Sciatic nerve (tissue), 1 donor: ENCODE data around the gene UBB. TPM values are rescaled to one million over a fixed set of nuclear protein-coding genes. Genes with fewer than 3 reads are reported as not detected.

ENCODE experiments used
- total RNA-seq: library from RNA; stranded (reverse); fragmentation: NEBNext Ultra II Directional; extraction: Animal tissue kit (Norgen Biotek cat#: 25700); gene quantifications from one replicate; pipeline ENCODE4 v1.2.1, GENCODE V29; 2021
- donor health status: DM: no; HTN: no; CAD: no.

Gene UBB
- total RNA-seq, 1 donor from 2014 or later, result 589 TPM

Other genes with a start within 250 kb of the UBB start
- 131 TPM for gene NCOR1, start 165.6 kb upstream of the UBB start, total RNA-seq
- 54.7 TPM for gene PIGL, start 163.9 kb upstream of the UBB start, total RNA-seq
- 8.7 TPM for gene CENPV, start 27.6 kb upstream of the UBB start, total RNA-seq
- 26.3 TPM for gene TRPV2, start 34.5 kb downstream of the UBB start, total RNA-seq
- 7.0 TPM for gene LRRC75A, start 111.1 kb downstream of the UBB start, total RNA-seq
- 8.9 TPM for gene ZNF287, start 188.1 kb downstream of the UBB start, total RNA-seq